HG03439 (cell line): Measurements from ENCODE around the gene SPTY2D1.
"Not testable (repeated sequence)": the region's sequence is repeated elsewhere in the genome, so short reads cannot be mapped to it uniquely, and the experiment has no call there.

Source experiments
- ATAC-seq: cut with Tn5 transposase; IDR thresholded peaks from one replicate; pipeline ENCODE4 v1.9.1; 2021; ENCODE audit warnings: mild to moderate bottlenecking, moderate library complexity; ENCODE audit not compliant: unreplicated experiment

SPTY2D1 gene

GRCh38 chr11:18623707-18624106 is 10.4 kb downstream of the SPTY2D1 start:
- ATAC-seq = no peak

- no peak for ATAC-seq
These were observed 15.7 kb downstream of the SPTY2D1 start for GRCh38 chr11:18618342-18619025.

GRCh38 chr11:18617688-18618341 is 16.3 kb downstream of the SPTY2D1 start:
- ATAC-seq = no peak

- peak; percentile 89 for ATAC-seq
These were observed 18.3 kb downstream of the SPTY2D1 start for GRCh38 chr11:18615628-18616392.

- no peak for ATAC-seq
These were observed 19.5 kb downstream of the SPTY2D1 start for GRCh38 chr11:18614667-18615066.

GRCh38 chr11:18612394-18612793 is 21.7 kb downstream of the SPTY2D1 start:
- no peak for ATAC-seq

- no peak for ATAC-seq
These were observed 22.9 kb downstream of the SPTY2D1 start for GRCh38 chr11:18611196-18611595.

- ATAC-seq = no peak
These were observed 25.8 kb downstream of the SPTY2D1 start for GRCh38 chr11:18608376-18608775.

- ATAC-seq = no peak
These were observed 33.1 kb downstream of the SPTY2D1 start for GRCh38 chr11:18600915-18601569.

GRCh38 chr11:18599739-18600230 is 34.4 kb downstream of the SPTY2D1 start, which contains the start of gene MISFA:
MISFA (plus strand) TSS chr11:18599789; CDS start chr11:18599929, 140 bp downstream.
- no peak for ATAC-seq

- no peak for ATAC-seq
These were observed 39.0 kb downstream of the SPTY2D1 start for GRCh38 chr11:18594999-18595749.

GRCh38 chr11:18594088-18594487 is 40.1 kb downstream of the SPTY2D1 start:
- ATAC-seq = not testable (repeated sequence)

- no peak for ATAC-seq
These were observed 43.6 kb downstream of the SPTY2D1 start for GRCh38 chr11:18590571-18590970.

GRCh38 chr11:18588297-18589252 is 45.6 kb downstream of the SPTY2D1 start, which contains the start of gene UEVLD:
UEVLD (minus strand) TSS chr11:18588734; CDS start chr11:18588654, 80 bp downstream.
- peak; percentile 70 for ATAC-seq

GRCh38 chr11:18581825-18582224 is 52.3 kb downstream of the SPTY2D1 start:
- no peak for ATAC-seq

GRCh38 chr11:18580113-18580766 is 53.9 kb downstream of the SPTY2D1 start:
- no peak for ATAC-seq

GRCh38 chr11:18578975-18579598 is 55.1 kb downstream of the SPTY2D1 start:
- ATAC-seq = no peak

- no peak for ATAC-seq
These were observed 58.8 kb downstream of the SPTY2D1 start for GRCh38 chr11:18575361-18575760.
